HFF-Myc (cell line): ENCODE data around the gene NOC3L.
"Not testable (repeated sequence)": the region's sequence is repeated elsewhere in the genome, so short reads cannot be mapped to it uniquely, and the experiment has no call there.

Source experiments
- DNase-seq: peaks from one replicate; pipeline ENCODE4 v3.0.0-alpha.2; 2011; ENCODE audit warnings: low read depth; ENCODE audit errors: extremely low read depth
- H3K4me3 ChIP-seq: replicated peaks from 2 replicates; pipeline ENCODE4 v1.5.1; 2011; ENCODE audit warnings: low read depth, mild to moderate bottlenecking, control low read depth, low read length
- CTCF ChIP-seq: IDR thresholded peaks from 2 replicates; pipeline ENCODE4 v1.5.1; 2012; ENCODE audit warnings: mild to moderate bottlenecking, low read depth, low read length, control low read depth; ENCODE audit errors: missing control alignments

NOC3L gene

GRCh38 chr10:94361171-94361794 lies 1.5 kb downstream of the NOC3L start:
- no peak for TF ChIP-seq CTCF
- peak overlapping the region; percentile 77 for H3K4me3 ChIP-seq
- no peak for DNase-seq

- peak overlapping the region; percentile 16 for H3K4me3 ChIP-seq
- DNase-seq = peak; percentile 85
These were observed 4.3 kb downstream of the NOC3L start for GRCh38 chr10:94358480-94358879.

GRCh38 chr10:94357193-94357592 lies 5.5 kb downstream of the NOC3L start:
- H3K4me3 ChIP-seq = no peak overlapping the region
- no peak for TF ChIP-seq CTCF
- no peak for DNase-seq

More at GRCh38 chr10:94358480-94358879, 4.3 kb downstream of the NOC3L start:
- TF ChIP-seq CTCF = no peak

GRCh38 chr10:94355841-94356240 lies 6.9 kb downstream of the NOC3L start:
- TF ChIP-seq CTCF = no peak
- no peak overlapping the region for H3K4me3 ChIP-seq
- DNase-seq = no peak

GRCh38 chr10:94353336-94353735 lies 9.4 kb downstream of the NOC3L start:
- no peak overlapping the region for H3K4me3 ChIP-seq
- no peak for TF ChIP-seq CTCF
- DNase-seq = no peak

- DNase-seq = no peak
- TF ChIP-seq CTCF = no peak
- no peak overlapping the region for H3K4me3 ChIP-seq
These were observed 11.7 kb downstream of the NOC3L start for GRCh38 chr10:94351089-94351488.

GRCh38 chr10:94350500-94350899 lies 12.2 kb downstream of the NOC3L start:
- not testable (repeated sequence) for H3K4me3 ChIP-seq, DNase-seq
